Sigmoid colon (tissue), 7 donors: ENCODE measurements around the gene MC5R. TPM values are rescaled to one million over a fixed set of nuclear protein-coding genes. Genes with fewer than 3 reads are reported as not detected.

ENCODE experiments used
- DNase-seq: peaks from one replicate; pipeline ENCODE4 v3.0.0-alpha.2; 2019
- H3K27ac ChIP-seq, 4 donors: fragments of 200-600 bp; sonication (generic); one replicate each; pipeline ENCODE4 v1.5.1; 2016 to 2019; ENCODE audit warnings: mild to moderate bottlenecking in 1 of 4
- H3K27me3 ChIP-seq, 3 donors: fragments of 200-600 bp; sonication (generic); one replicate each; pipeline ENCODE4 v1.5.1; 2019; ENCODE audit warnings: mild to moderate bottlenecking in 1 of 3
- H3K36me3 ChIP-seq, 4 donors: fragments of 200-600 bp; sonication (generic); one replicate each; pipeline ENCODE4 v1.5.1; 2016 to 2019
- H3K4me1 ChIP-seq, 4 donors: fragments of 200-600 bp; sonication (generic); one replicate each; pipeline ENCODE4 v1.5.1; 2017 to 2019
- H3K4me3 ChIP-seq, 4 donors: fragments of 200-600 bp; sonication (generic); one replicate each; pipeline ENCODE4 v1.5.1; 2017 to 2019; ENCODE audit warnings: mild to moderate bottlenecking in 2 of 4, moderate library complexity in 1 of 4
- H3K9me3 ChIP-seq, 4 donors: fragments of 200-600 bp in 3 of 4; sonication (generic) in 3 of 4; one replicate each; pipeline versions ENCODE4 v1.5.1 to v1.6.1; 2013 to 2019
- CTCF ChIP-seq, 4 experiments: fragments of 450-650 bp in 3 of 4; fragments of 200-600 bp in 1 of 4; IDR thresholded peaks; one replicate each; pipeline ENCODE4 v1.5.1; 2016 to 2019; ENCODE audit warnings: antibody characterized with exemption in 4 of 4, mild to moderate bottlenecking in 3 of 4, moderate library complexity in 2 of 4
- EP300 ChIP-seq, 4 donors: sonication (generic); formaldehyde crosslinking; IDR thresholded peaks; one replicate each; pipeline ENCODE4 v1.6.1; 2017; ENCODE audit warnings: antibody characterized with exemption in 4 of 4
- POLR2A ChIP-seq, 2 donors: fragments of 450-650 bp; IDR thresholded peaks; one replicate each; pipeline ENCODE4 v1.6.1; 2016; ENCODE audit warnings: antibody characterized with exemption in 2 of 2, mild to moderate bottlenecking in 2 of 2, moderate library complexity in 2 of 2
- POLR2AphosphoS5 ChIP-seq, 4 donors: sonication (generic); formaldehyde crosslinking; IDR thresholded peaks; one replicate each; pipeline ENCODE4 v1.6.1; 2017; ENCODE audit warnings: antibody characterized with exemption in 4 of 4
- WGBS, 2 donors: extraction: QIAGEN DNeasy Blood & Tissue Kit; methylation state at CpG; one replicate each; pipeline ENCODE4 v1.1.7; 2013; 5-methylcytosine and 5-hydroxymethylcytosine counted together
- intact Hi-C: fragments of 100-400 bp; cut with DNase I; formaldehyde crosslinking; loops from one replicate; pipeline ENCODE4 v1.15.1; 2023
- polyA plus RNA-seq, 3 donors: library from polyadenylated mRNA; stranded (reverse); fragments of 200-250 nt; gene quantifications; one replicate each; pipeline ENCODE4 v1.2.3, GENCODE V29; 2013
- total RNA-seq, 4 donors: library from RNA; depleted of rRNA; stranded (reverse); fragments of >200 nt; gene quantifications; one replicate each; pipeline ENCODE4 v1.1.0, GENCODE V29; 2016
- donor health status: healthy with polysubstance abuse.
- donor health status: Bipolar disorder and iron deficiency.
- donor health status: healthy.

The MC5R gene
- total RNA-seq: not detected
- not detected for polyA plus RNA-seq

- no peak for DNase-seq
- intact Hi-C loops: loop anchor here (10.0 kb wide), 1 partner anchor 261 kb away; no protein-coding TSS in a partner anchor
- Histone ChIP-seq H3K36me3 (no peaks in the 10 kb centered on the region), H3K9me3 (no peaks in the 10 kb centered on the region), H3K4me3 (peak within 1 kb of the TSS in 3 of 4 donors; percentile 30 to 50 (median 43)), H3K27ac (no peak within 1 kb of the TSS), H3K27me3 (peaks cover 0 to 24% (median 0%) of the 10 kb centered on the region in 3 donors), H3K4me1 (peaks cover 0 to 5% (median 2%) of the 10 kb centered on the region in 4 donors)
- WGBS, 2 donors: 4% methylated on average over 54 of the region's 54 CpGs
- TF ChIP-seq CTCF (IDR thresholded peaks at IDR 0.05): peak; percentile 64 to 91 (median 78)
- TF ChIP-seq POLR2A (IDR thresholded peaks at IDR 0.05): no peak
Measured at GRCh38 chr18:13823707-13824395, at the start of gene MC5R. MC5R (plus strand) TSS chr18:13824149; CDS start chr18:13825766, 1,617 bp downstream.

- Histone ChIP-seq H3K9me3 (peaks cover 0 to 3% (median 0%) of the 10 kb centered on the region in 4 donors), H3K36me3 (no peaks in the 10 kb centered on the region), H3K27ac (no peak overlapping the region), H3K4me3 (no peak overlapping the region), H3K27me3 (no peaks in the 10 kb centered on the region), H3K4me1 (no peaks in the 10 kb centered on the region)
- 67 to 83% methylated on average over 3 of the region's 3 CpGs for WGBS, 2 donors
- TF ChIP-seq POLR2AphosphoS5 (IDR thresholded peaks at IDR 0.05) (no peak), CTCF (IDR thresholded peaks at IDR 0.05) (no peak), POLR2A (IDR thresholded peaks at IDR 0.05) (no peak), EP300 (IDR thresholded peaks at IDR 0.05) (no peak)
- intact Hi-C loops: no loop called here
- DNase-seq: no peak
Measured at GRCh38 chr18:13775058-13775457, 48.9 kb upstream of the MC5R start.

- no peaks in the 10 kb centered on the region for H3K36me3 ChIP-seq
- WGBS, 2 donors: 55 to 76% methylated on average over 7 of the region's 7 CpGs
- H3K9me3 ChIP-seq: peaks cover 0 to 7% (median 0%) of the 10 kb centered on the region in 4 donors
- intact Hi-C loops: no loop called here
- TF ChIP-seq POLR2AphosphoS5 (IDR thresholded peaks at IDR 0.05): no peak
- TF ChIP-seq EP300 (IDR thresholded peaks at IDR 0.05): no peak
- TF ChIP-seq POLR2A (IDR thresholded peaks at IDR 0.05): no peak
- no peak for TF ChIP-seq CTCF (IDR thresholded peaks at IDR 0.05)
- no peaks in the 10 kb centered on the region for H3K27me3 ChIP-seq
- no peak overlapping the region for H3K27ac ChIP-seq
- H3K4me1 ChIP-seq: no peaks in the 10 kb centered on the region
- DNase-seq: no peak
- no peak overlapping the region for H3K4me3 ChIP-seq
Measured at GRCh38 chr18:13791181-13791580, 32.8 kb upstream of the MC5R start.

GRCh38 chr18:13793819-13794218, 30.1 kb upstream of the MC5R start:
- Histone ChIP-seq H3K27me3 (no peaks in the 10 kb centered on the region), H3K4me1 (no peaks in the 10 kb centered on the region), H3K9me3 (no peaks in the 10 kb centered on the region), H3K4me3 (no peak overlapping the region), H3K36me3 (no peaks in the 10 kb centered on the region), H3K27ac (no peak overlapping the region)
- TF ChIP-seq CTCF (IDR thresholded peaks at IDR 0.05): no peak
- no peak for TF ChIP-seq POLR2A (IDR thresholded peaks at IDR 0.05)
- no peak for TF ChIP-seq EP300 (IDR thresholded peaks at IDR 0.05)
- TF ChIP-seq POLR2AphosphoS5 (IDR thresholded peaks at IDR 0.05): no peak
- WGBS, 2 donors: 45 to 70% methylated on average over 7 of the region's 7 CpGs
- DNase-seq: no peak
- intact Hi-C loops: no loop called here
